SK-N-SH (cell line): ENCODE measurements around the gene APOL6.
"Not testable (repeated sequence)": the region's sequence is repeated elsewhere in the genome, so short reads cannot be mapped to it uniquely, and the experiment has no call there.

ENCODE experiments used
- CHD2 ChIP-seq: fragments of 150-350 bp; IDR thresholded peaks from 2 replicates; pipeline ENCODE4 v1.6.1; 2018; ENCODE audit warnings: low read length; ENCODE audit not compliant: partially characterized antibody
- CTCF ChIP-seq: fragments of 200-600 bp; sonication (generic); IDR thresholded peaks from 2 replicates; pipeline ENCODE4 v1.6.1; 2017; ENCODE audit warnings: antibody characterized with exemption, mild to moderate bottlenecking, moderate library complexity

- TF ChIP-seq CTCF, CHD2: not testable (repeated sequence)
These were observed 18.5 kb downstream of the APOL6 start for GRCh38 chr22:35666699-35667098.
